ENCODE measurements around the gene SRPX. TPM values are rescaled to one million over a fixed set of nuclear protein-coding genes. Genes with fewer than 3 reads are reported as not detected.

Gene SRPX
- total and polyA plus RNA-seq, 10 of the 15 experiments (the other 5 are each of a cell fraction or from before 2014, with no cell fraction given): 0.05 to 0.79 (median 0.23) TPM; not detected in 1

DNA sequence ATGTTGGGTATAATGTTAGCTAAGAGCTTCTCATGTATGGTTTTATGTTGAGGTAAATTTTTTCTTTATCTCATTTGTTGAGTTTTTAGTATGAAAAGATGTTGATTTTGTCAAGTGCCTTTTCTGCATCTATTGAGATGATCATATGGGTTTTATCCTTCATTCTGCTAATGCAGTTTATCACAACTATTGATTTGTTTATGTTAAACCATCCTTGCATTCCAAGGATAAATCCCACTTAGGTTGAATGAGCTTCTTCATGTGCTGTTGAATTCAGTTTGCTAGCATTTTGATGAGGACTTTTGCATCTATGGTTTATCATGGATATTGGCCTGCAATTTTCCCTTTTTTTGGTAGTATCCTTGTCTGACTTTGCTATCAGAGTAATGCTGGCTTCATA, 121.0 kb downstream of the SRPX start:
- Histone ChIP-seq H3K27me3 (replicated peaks in 1 of 2; ENCODE audit: control insufficient read depth in 2 of 2, insufficient read depth in 2 of 2, low read length in 1 of 2) (no peaks in the 10 kb centered on the region), H3K4me1 (ENCODE audit: control insufficient read depth, insufficient read depth, low read length) (no peaks in the 10 kb centered on the region), H3K9ac (ENCODE audit: control insufficient read depth, insufficient read depth, low read length) (no peak overlapping the region), H4K20me1 (ENCODE audit: control insufficient read depth, insufficient read depth) (no peaks in the 10 kb centered on the region), H2AFZ (ENCODE audit: control insufficient read depth, low read depth, low read length) (no peak overlapping the region), H3K36me3 (ENCODE audit: control insufficient read depth in 2 of 2, insufficient read depth in 2 of 2, low read length in 1 of 2) (no peaks in the 10 kb centered on the region), H3K27ac (ENCODE audit: control insufficient read depth, insufficient read depth) (no peak overlapping the region), H3K79me2 (ENCODE audit: control insufficient read depth, insufficient read depth, low read length) (no peaks in the 10 kb centered on the region), H3K9me3 (replicated peaks; ENCODE audit: control insufficient read depth, insufficient read depth, low read length) (no peaks in the 10 kb centered on the region; the same call in 2 of the 3 replicates), H3K4me2 (ENCODE audit: control insufficient read depth, insufficient read depth) (no peak overlapping the region), H3K4me3 (no peak overlapping the region)
- ChIA-PET RAD21 (ENCODE audit: unreplicated experiment) (no interaction called here), CTCF (no interaction called here), POLR2A (no interaction called here), SMC1A (ENCODE audit: uncharacterized antibody, unreplicated experiment) (interaction anchor here (1.5 to 1.6 kb wide), 3 partner anchors 10 to 61 kb away, joined by 4 to 7 read pairs (median 4); no protein-coding TSS in a partner anchor)
- no TSS peak for BruUV-seq (replicated peaks)
- no peak for ATAC-seq
- intact Hi-C loops (cut with micrococcal nuclease; ENCODE audit: unreplicated experiment): loop anchor here (5.0 to 10.0 kb wide), 2 partner anchors 42 to 175 kb away; no protein-coding TSS in a partner anchor
- in situ Hi-C loops (cut with MboI): no loop called here
- no peak for TF ChIP-seq TARDBP (IDR thresholded peaks at IDR 0.05; ENCODE audit: borderline replicate concordance)
- TF ChIP-seq NFYA (IDR thresholded peaks at IDR 0.05; ENCODE audit: borderline replicate concordance, low read depth, low read length): no peak
- TF ChIP-seq IKZF1 (conservative IDR thresholded peaks at IDR 0.05): no peak
- no peak for TF ChIP-seq HCFC1 (IDR thresholded peaks at IDR 0.05; ENCODE audit: low read length)
- no peak for TF ChIP-seq NFYB (IDR thresholded peaks at IDR 0.05; ENCODE audit: insufficient read depth, low read depth, low read length)
- no peak for TF ChIP-seq KAT2A (conservative IDR thresholded peaks at IDR 0.05; ENCODE audit: control insufficient read depth, low read depth, low read length)
- TF ChIP-seq ZNF274 (IDR thresholded peaks at IDR 0.05; ENCODE audit: insufficient read depth, insufficient read length): no peak
- no peak for TF ChIP-seq RB1 (IDR thresholded peaks at IDR 0.05; ENCODE audit: borderline replicate concordance)
- no peak for TF ChIP-seq CREB1 (IDR thresholded peaks at IDR 0.05; ENCODE audit: low read depth)
- TF ChIP-seq RAD21 (IDR thresholded peaks at IDR 0.05; ENCODE audit: insufficient read depth, low read depth, low read length): no peak
- TF ChIP-seq, protein P1, sequence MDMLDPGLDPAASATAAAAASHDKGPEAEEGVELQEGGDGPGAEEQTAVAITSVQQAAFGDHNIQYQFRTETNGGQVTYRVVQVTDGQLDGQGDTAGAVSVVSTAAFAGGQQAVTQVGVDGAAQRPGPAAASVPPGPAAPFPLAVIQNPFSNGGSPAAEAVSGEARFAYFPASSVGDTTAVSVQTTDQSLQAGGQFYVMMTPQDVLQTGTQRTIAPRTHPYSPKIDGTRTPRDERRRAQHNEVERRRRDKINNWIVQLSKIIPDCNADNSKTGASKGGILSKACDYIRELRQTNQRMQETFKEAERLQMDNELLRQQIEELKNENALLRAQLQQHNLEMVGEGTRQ (IDR thresholded peaks at IDR 0.05; ENCODE audit: borderline replicate concordance, low read depth, low read length): no peak
- TF ChIP-seq NFIC (IDR thresholded peaks at IDR 0.05; ENCODE audit: low read depth, low read length): no peak
- no peak for TF ChIP-seq BCL11A (IDR thresholded peaks at IDR 0.05; ENCODE audit: low read depth, low read length)
- no peak for TF ChIP-seq TCF3 (IDR thresholded peaks at IDR 0.05; ENCODE audit: borderline replicate concordance, insufficient read depth, low read depth, low read length)
- TF ChIP-seq STAT1 (conservative IDR thresholded peaks at IDR 0.05): no peak
- TF ChIP-seq CHD1 (IDR thresholded peaks at IDR 0.05; ENCODE audit: low read depth, low read length): no peak
- no peak for TF ChIP-seq TAF1 (IDR thresholded peaks at IDR 0.05; ENCODE audit: borderline replicate concordance, low read depth, low read length)
- no peak for TF ChIP-seq ZNF592 (IDR thresholded peaks at IDR 0.05)
- TF ChIP-seq FOS (IDR thresholded peaks at IDR 0.05; ENCODE audit: borderline replicate concordance, extremely low read depth, insufficient read length): no peak
- no peak for DNase-seq (ENCODE audit: low read depth, low spot score)
- no peak for FAIRE-seq

Data from GM12878 (cell line).